Epithelial cell of esophagus (primary cell): ENCODE data around the gene HOXB5.

Experiments
- DNase-seq: peaks from one replicate; pipeline ENCODE4 v3.0.0; 2010; ENCODE audit warnings: low read depth
- H3K4me3 ChIP-seq: 2 replicates; pipeline ENCODE4 v1.5.1; 2011; ENCODE audit warnings: mild to moderate bottlenecking, low read length, control low read depth
- CTCF ChIP-seq: IDR thresholded peaks from 2 replicates; pipeline ENCODE4 v1.5.1; 2011; ENCODE audit warnings: low read depth, mild to moderate bottlenecking, low read length, control low read depth, inconsistent platforms; ENCODE audit not compliant: insufficient read depth; ENCODE audit errors: missing control alignments

HOXB5 gene

GRCh38 chr17:48566717-48567116 is 26.9 kb downstream of the HOXB5 start:
- no peak overlapping the region for H3K4me3 ChIP-seq
- DNase-seq, result no peak
- no peak for TF ChIP-seq CTCF

GRCh38 chr17:48565925-48566710 is 27.5 kb downstream of the HOXB5 start:
- TF ChIP-seq CTCF, result no peak
- DNase-seq, result no peak
- H3K4me3 ChIP-seq, result no peak overlapping the region

GRCh38 chr17:48565022-48565554 is 28.5 kb downstream of the HOXB5 start:
- no peak for TF ChIP-seq CTCF
- DNase-seq, result no peak
- H3K4me3 ChIP-seq, result no peak overlapping the region

GRCh38 chr17:48564188-48565021 is 29.2 kb downstream of the HOXB5 start:
- TF ChIP-seq CTCF, result no peak
- H3K4me3 ChIP-seq, result no peak overlapping the region
- DNase-seq, result no peak

- no peak for DNase-seq
- TF ChIP-seq CTCF, result no peak
- no peak overlapping the region for H3K4me3 ChIP-seq
Observed at GRCh38 chr17:48563867-48564187, 29.8 kb downstream of the HOXB5 start.

GRCh38 chr17:48563385-48563838 is 30.2 kb downstream of the HOXB5 start:
- no peak overlapping the region for H3K4me3 ChIP-seq
- TF ChIP-seq CTCF, result no peak
- no peak for DNase-seq
